SJSA1 (cell line): ENCODE data around the gene SH3TC1. TPM values are rescaled to one million over a fixed set of nuclear protein-coding genes. Genes with fewer than 3 reads are reported as not detected.

Experiments
- DNase-seq, 2 experiments: peaks; one replicate each; pipeline ENCODE4 v3.0.0-alpha.2; 2015 to 2020; ENCODE audit warnings: low spot score in 2 of 2, low read depth in 1 of 2
- H3K27ac ChIP-seq: fragments of 250-450 bp; sonication (Bioruptor Pico); 2 replicates; pipeline ENCODE4 v1.5.1; 2020; ENCODE audit warnings: mild to moderate bottlenecking, moderate library complexity
- H3K27me3 ChIP-seq: fragments of 250-450 bp; sonication (Bioruptor Pico); replicated peaks from 2 replicates; pipeline ENCODE4 v1.5.1; 2020; ENCODE audit warnings: mild to moderate bottlenecking, moderate library complexity
- H3K36me3 ChIP-seq: fragments of 250-450 bp; sonication (Bioruptor Pico); 2 replicates; pipeline ENCODE4 v1.5.1; 2020; ENCODE audit warnings: mild to moderate bottlenecking
- H3K4me1 ChIP-seq: fragments of 250-450 bp; sonication (Bioruptor Pico); replicated peaks from 2 replicates; pipeline ENCODE4 v1.6.1; 2021; ENCODE audit warnings: mild to moderate bottlenecking
- H3K4me3 ChIP-seq: fragments of 250-450 bp; sonication (Bioruptor Pico); 2 replicates; pipeline ENCODE4 v1.5.1; 2020; ENCODE audit warnings: mild to moderate bottlenecking
- H3K9me3 ChIP-seq: fragments of 250-450 bp; sonication (Bioruptor Pico); replicated peaks from 2 replicates; pipeline ENCODE4 v1.5.1; 2020; ENCODE audit warnings: mild to moderate bottlenecking
- total RNA-seq: library from RNA; depleted of rRNA; stranded (reverse); fragments of >200 nt; shearing (Covaris generic); gene quantifications from 2 replicates; pipeline ENCODE4 v1.2.3, GENCODE V29; 2014; rRNA removed

The SH3TC1 gene
- 1.4 and 4.3 TPM in 2 replicates for total RNA-seq

DNA sequence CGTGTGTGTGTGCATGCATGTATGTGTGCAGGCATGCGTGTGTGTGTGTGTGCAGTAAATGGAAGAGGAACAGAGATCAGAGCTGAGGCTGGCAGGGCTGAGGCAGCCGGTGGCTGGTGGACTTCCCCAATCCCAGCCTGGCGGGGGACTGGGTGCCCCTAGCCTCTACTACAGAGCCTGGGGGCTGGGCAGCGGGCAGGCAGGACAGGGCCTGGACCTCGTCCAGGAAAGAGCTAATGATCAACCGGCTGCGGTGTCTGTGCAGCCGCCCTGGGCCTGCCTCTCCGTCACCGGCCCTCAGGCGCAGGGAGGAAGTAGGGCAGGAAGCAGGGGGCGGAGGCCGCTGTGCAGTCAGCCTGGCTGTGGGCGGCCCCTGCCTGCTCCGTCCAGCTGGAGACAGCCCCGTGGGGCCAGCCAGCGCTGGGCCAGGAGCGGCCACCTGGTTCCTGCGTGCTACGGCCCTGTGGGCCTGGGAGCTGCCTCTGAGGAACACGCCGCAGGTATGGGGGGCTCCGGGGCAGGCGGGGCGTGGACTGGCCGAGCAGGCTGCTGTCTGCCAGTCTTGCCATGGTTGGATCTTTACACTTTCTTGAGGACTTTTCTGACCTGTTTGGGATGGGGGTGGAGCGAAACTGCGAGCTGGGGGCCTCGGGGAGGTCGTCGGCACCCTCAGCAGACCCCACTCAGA, at the start of gene SH3TC1:
Gene SH3TC1, plus strand, starts transcription at position 385 of the 688 bp plus-strand sequence. CDS start 5,905 bp downstream, outside the sequence.
- Histone ChIP-seq H3K4me1 (peaks cover 18% of the 10 kb centered on the region), H3K36me3 (no peaks in the 10 kb centered on the region), H3K9me3 (no peaks in the 10 kb centered on the region), H3K4me3 (peak within 1 kb of the TSS; percentile 31), H3K27ac (no peak within 1 kb of the TSS), H3K27me3 (no peaks in the 10 kb centered on the region)
- DNase-seq = peak; percentile 67 to 83

DNA sequence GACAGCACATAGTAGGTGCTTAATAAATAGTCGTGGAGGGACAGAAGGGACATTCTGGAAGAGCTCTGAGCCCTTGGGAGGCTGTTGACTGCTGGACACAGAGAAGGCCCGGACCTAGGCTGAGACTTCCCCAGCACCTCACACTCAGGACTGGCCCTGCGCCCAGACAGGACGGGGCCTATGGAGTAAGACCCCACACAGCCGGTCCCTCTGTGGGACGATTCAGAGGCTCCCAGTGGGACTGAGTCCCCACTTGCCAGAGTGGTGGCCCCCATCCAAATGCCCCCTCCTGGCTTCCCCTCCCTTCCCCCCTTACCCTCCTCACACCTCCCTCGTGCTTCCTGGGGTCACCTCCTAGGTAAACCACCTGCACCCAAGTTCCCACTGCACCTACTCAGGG, 49.4 kb upstream of the SH3TC1 start:
- H3K27ac ChIP-seq = no peak overlapping the region
- H3K27me3 ChIP-seq = peaks cover 68% of the 10 kb centered on the region
- H3K4me1 ChIP-seq = no peaks in the 10 kb centered on the region
- no peak for DNase-seq
- no peaks in the 10 kb centered on the region for H3K9me3 ChIP-seq
- no peaks in the 10 kb centered on the region for H3K36me3 ChIP-seq
- H3K4me3 ChIP-seq = no peak overlapping the region

DNA sequence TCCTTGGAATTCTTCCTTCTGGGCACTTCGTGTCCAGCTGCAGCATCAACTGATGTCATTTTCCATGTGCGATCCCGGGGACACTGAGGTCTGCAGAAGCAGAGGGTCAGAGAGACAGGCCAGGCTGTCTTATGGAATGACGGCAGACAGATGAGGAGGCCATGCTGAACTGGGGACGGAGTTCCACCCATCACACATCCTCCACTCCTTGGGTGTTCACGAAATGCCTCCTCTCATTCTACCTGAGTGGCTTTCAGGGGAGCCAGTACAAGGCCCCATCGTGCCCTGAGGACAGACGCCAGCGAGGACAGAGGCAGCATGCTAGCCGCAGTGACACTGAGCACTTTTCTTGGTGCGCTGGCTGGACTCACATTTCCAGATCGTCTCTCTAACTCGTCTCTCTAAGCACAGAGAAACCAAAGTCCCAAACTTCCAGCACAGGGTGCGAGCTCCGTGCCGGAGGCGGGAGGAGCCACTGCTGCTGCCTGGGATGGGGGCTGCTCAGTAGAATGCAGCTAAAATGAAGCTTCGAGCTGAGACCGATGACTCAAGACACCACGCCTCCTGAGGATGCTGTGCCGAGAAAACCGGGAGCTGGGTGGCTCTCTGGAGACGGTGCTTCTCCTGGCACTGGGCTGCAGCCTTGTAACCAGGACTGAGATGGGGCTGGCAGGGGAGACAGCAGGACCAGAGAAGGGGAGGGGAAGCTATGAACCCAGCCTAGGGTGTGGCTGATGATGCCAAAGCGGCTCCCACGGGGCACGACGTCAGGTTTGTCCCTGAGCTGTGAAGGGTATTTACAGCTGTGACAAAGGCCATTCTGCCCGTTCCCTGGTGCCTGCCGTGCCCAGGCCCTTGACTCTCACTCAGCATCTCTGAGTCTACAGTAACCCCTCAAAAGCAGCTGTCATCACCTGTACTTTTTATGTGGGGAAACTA, 48.7 kb upstream of the SH3TC1 start:
- Histone ChIP-seq H3K36me3 (no peaks in the 10 kb centered on the region), H3K27ac (no peak overlapping the region), H3K4me3 (no peak overlapping the region), H3K9me3 (no peaks in the 10 kb centered on the region), H3K4me1 (no peaks in the 10 kb centered on the region), H3K27me3 (peaks cover 68% of the 10 kb centered on the region)
- DNase-seq = no peak

DNA sequence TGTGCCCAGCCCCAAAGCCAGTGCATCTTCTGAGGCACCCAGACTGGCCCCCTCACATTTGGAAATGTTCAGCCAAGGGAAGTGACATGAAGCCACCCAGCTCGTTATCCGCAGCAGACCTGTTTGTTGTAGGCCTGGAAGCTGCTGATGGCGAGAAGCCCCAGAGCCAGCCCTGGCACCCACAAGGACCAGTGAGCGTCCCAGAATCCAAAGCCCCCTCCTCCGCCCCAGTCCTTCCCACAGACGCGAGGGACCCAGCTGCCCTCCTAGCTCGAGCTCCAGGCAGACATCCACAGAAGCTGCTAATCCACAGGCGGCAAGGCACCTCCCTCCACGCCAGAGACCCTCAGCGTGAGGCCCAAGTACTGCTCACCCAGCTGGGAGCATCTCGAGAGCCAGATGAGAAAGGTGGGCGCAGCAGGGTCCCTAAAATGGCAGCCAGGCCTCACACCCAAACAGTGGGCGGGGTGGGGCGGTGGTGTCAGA, 47.9 kb upstream of the SH3TC1 start:
- no peaks in the 10 kb centered on the region for H3K36me3 ChIP-seq
- DNase-seq = no peak
- no peak overlapping the region for H3K27ac ChIP-seq
- H3K9me3 ChIP-seq = no peaks in the 10 kb centered on the region
- no peaks in the 10 kb centered on the region for H3K4me1 ChIP-seq
- H3K27me3 ChIP-seq = peaks cover 64% of the 10 kb centered on the region
- no peak overlapping the region for H3K4me3 ChIP-seq

DNA sequence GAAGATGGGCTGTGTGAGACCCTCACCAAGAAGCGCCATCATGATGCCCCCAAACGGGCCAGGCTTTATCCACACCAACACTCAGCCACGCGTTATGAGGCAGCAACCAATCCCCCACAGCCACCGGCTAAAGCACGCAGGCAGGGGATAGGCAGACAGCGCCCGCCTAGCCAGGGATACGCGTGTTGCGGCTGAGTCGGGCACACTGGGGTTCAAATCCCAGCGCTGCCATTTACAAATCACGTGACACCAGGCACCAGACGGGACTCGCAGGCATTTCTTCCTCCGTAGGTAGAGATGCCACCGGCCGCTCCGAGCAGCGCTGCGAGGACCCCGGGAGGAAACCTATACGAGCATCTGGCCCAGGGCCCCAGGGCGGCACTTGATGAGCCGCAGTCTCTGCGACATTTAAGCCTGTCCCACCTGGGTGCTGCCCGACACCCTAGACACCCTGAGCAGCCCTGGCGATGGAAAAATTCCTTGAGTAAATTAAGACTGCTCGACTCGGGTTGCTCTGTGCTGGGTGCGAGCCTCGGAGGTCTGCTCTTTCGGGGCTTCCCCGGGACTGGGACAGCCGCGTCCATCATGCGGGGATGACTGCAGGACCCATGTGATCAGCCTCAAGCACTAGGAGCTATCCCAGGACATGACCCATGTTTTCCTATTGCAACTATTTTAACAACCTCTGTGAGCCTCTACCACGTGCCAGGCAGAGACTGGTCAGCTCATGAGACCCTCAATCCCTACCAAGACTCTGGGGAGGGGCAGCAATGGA, 46.8 kb upstream of the SH3TC1 start:
- no peak for DNase-seq
- Histone ChIP-seq H3K4me3 (no peak overlapping the region), H3K4me1 (no peaks in the 10 kb centered on the region), H3K27ac (no peak overlapping the region), H3K27me3 (peaks cover 62% of the 10 kb centered on the region), H3K9me3 (no peaks in the 10 kb centered on the region), H3K36me3 (no peaks in the 10 kb centered on the region)

DNA sequence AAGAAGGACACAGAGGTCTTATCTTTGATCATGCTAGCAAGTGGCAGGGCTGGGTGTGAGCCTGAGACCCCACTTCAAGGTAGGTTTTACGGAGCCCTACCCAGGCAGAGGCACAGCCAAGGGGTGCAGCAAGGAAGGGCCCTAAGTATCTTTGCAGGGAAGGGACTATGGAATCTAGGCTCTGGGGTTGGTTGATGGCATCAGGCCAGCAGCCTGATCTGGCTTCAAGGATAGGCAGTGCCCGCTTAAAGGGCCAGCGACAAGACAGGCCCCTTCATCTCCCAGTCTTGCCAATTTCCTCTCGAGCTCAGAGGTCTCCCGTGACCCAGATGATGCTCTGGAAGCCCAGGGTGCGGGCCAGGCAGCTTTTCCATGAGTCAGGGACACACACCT, 46.2 kb upstream of the SH3TC1 start:
- H3K4me3 ChIP-seq = no peak overlapping the region
- H3K27me3 ChIP-seq = peaks cover 65% of the 10 kb centered on the region
- H3K4me1 ChIP-seq = peaks cover under 1% of the 10 kb centered on the region; the same call in 1 of the 2 replicates
- no peaks in the 10 kb centered on the region for H3K9me3 ChIP-seq
- H3K27ac ChIP-seq = no peak overlapping the region
- no peak for DNase-seq
- H3K36me3 ChIP-seq = no peaks in the 10 kb centered on the region

DNA sequence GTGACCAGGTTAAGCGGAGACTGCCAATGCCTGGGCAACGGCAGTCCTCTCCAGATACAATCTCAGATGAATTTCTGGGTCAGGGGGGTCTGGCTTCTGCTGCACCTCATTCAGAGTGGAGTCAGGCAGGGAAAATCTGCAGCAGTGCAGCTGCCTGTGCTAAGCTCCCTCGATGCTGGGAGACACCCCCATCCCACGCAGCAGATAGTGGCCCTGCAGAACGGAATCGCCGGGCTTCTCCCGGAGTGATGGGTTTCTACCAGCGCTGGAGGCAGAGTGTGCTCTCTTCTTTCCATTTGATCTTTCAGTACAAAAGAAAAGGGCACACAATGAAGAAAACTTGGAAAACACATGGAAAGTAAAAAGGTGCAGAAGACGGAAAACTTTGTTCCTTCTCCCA, 45.6 kb upstream of the SH3TC1 start:
- H3K9me3 ChIP-seq = peaks cover 4% of the 10 kb centered on the region; the same call in 1 of the 2 replicates
- H3K27me3 ChIP-seq = peaks cover 67% of the 10 kb centered on the region
- no peak overlapping the region for H3K4me3 ChIP-seq
- H3K36me3 ChIP-seq = no peaks in the 10 kb centered on the region
- DNase-seq = no peak
- no peak overlapping the region for H3K27ac ChIP-seq
- peaks cover 6% of the 10 kb centered on the region for H3K4me1 ChIP-seq

DNA sequence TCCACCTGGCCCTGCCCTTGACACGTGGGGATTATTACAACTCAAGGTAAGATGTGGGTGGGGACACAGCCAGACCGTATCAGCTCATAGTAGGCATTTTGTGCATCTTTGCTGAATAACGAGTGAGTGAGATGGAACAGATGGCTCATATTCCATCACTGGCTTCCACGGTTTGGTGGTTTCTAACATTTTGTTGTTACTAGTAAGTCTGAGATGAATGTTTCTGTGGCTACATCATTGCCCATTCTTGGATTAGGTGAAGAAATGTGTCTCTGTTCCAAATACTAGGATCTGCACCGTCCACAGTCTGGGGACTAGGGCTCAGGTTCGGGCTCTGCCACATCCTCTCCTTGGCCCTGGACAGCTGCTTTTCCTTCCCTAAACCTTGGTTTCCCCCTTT, 44.0 kb upstream of the SH3TC1 start:
- DNase-seq = no peak
- Histone ChIP-seq H3K4me3 (no peak overlapping the region), H3K27me3 (peaks cover 66% of the 10 kb centered on the region), H3K9me3 (peaks cover 5% of the 10 kb centered on the region; the same call in 1 of the 2 replicates), H3K36me3 (no peaks in the 10 kb centered on the region), H3K27ac (no peak overlapping the region), H3K4me1 (peaks cover 16% of the 10 kb centered on the region)

DNA sequence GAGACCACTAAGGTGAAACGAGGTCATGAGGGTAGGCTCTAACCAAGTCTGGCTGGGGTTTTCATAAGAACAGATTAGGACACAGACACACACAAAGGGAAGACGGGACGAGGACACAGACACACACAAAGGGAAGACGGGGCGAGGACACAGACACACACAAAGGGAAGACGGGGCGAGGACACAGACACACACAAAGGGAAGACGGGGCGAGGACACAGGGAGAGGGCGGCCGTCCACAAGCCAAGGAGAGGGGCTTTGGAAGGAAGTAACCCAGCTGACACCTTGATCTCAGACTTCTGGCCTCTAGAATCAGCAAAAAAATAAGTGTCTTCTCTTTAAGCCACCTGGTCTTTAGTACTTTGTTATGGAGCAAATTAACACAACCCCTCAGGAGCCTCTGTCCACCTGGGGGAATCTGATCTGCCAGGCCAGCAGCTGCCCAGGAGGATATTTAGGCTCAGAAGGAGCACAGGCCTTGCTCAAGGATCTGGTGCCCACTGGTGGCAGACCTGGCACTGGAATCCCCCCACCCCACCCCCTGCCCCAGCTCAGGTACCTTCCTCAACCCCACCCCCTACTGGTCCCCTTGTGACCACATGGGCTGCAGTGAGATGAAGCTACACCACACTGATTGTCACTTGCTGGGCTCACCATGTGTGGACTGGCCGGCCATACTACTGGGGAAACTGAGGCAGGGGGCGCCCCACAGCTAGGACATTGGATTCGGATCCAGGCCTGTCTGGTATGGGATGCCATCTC, 43.2 kb upstream of the SH3TC1 start:
- H3K27ac ChIP-seq = no peak overlapping the region
- H3K9me3 ChIP-seq = peaks cover 5% of the 10 kb centered on the region; the same call in 1 of the 2 replicates
- H3K27me3 ChIP-seq = peaks cover 58% of the 10 kb centered on the region
- H3K4me3 ChIP-seq = no peak overlapping the region
- H3K36me3 ChIP-seq = no peaks in the 10 kb centered on the region
- no peak for DNase-seq
- peaks cover 16% of the 10 kb centered on the region for H3K4me1 ChIP-seq

DNA sequence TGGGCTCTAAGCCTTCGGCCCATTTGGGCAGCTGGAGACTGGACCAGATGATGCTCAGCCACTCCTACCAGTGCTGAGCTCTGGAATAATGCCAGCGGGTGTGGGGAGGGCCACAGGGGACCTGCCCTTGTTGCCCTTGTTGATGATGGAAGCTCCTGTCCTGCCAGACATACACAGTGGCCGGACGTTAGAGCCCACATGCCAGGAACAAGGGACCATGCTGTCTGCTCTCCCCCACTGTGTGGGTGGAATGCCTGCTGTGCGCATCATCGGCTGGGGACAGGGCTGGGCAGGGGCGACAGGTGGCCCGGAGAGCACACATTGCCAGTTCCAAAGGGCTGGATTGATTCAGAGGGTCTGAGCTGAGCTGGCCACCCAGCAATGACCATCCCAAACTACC, 42.5 kb upstream of the SH3TC1 start:
- Histone ChIP-seq H3K36me3 (no peaks in the 10 kb centered on the region), H3K27me3 (peaks cover 55% of the 10 kb centered on the region), H3K4me3 (no peak overlapping the region), H3K27ac (no peak overlapping the region), H3K9me3 (peaks cover 5% of the 10 kb centered on the region; the same call in 1 of the 2 replicates), H3K4me1 (peaks cover 16% of the 10 kb centered on the region)
- DNase-seq = no peak

DNA sequence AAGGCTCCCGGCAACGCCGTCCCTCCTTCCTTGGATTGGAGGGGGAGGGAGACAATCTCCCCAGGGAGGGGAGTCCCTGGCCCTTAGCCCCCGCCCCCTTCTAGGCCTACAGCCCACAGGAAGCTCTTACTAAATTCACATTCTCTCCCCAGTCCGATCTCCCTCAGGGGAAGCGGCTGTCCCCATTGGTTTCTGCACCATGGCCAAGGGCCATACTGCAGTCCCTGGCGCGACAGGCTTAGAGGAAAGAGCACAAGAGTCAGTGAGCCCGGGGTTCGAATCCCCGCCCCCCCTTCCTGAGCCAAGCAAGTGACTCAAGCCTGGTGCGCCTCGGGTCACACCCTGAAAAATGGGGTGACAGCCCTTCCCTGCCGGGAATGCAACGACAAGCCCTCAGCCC, 41.6 kb upstream of the SH3TC1 start:
- Histone ChIP-seq H3K27me3 (peaks cover 52% of the 10 kb centered on the region), H3K9me3 (peaks cover 5% of the 10 kb centered on the region; the same call in 1 of the 2 replicates), H3K4me3 (no peak overlapping the region), H3K27ac (no peak overlapping the region), H3K36me3 (no peaks in the 10 kb centered on the region), H3K4me1 (peaks cover 16% of the 10 kb centered on the region)
- DNase-seq = no peak

DNA sequence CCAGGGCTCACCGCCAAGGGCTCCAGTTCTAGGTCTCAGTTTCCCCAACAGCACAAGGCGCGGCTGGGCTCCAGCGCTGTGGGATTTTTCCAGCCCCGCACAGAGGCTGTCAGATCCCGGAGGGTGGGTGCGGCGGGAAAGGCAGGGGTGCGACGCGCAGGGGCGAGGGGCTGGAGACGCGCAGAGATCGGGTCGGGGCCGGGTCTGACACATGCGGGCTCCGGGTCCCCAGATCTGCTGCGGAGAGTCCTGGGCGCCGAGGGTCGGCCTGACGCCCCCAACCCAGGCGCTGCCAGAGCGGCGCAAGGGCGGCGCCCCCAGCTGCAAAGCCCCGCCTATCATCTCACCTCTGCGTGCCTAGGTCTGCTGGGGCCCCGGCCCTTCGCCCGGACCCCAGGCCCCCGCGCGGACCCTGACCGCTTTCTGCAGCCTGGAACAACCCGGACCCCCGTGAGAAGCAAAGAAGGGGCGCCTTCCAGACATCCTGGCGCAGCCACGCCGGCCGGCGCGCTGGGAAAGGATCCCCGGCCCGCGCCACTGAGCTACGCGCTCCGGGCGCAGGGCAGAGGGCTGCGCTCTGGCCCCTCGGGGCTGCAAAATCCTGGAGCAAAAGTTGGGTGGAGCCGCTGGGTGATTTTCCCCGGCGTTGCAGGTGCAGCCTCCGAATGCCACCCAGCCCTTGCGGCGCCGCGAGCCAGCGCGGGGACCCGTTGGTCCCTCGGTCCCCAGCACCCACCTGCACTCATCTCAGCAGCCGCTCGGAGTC, 41.0 kb upstream of the SH3TC1 start:
- Histone ChIP-seq H3K4me1 (peaks cover 16% of the 10 kb centered on the region), H3K27ac (no peak overlapping the region), H3K36me3 (no peaks in the 10 kb centered on the region), H3K27me3 (peaks cover 46% of the 10 kb centered on the region), H3K4me3 (peak overlapping the region; percentile 51), H3K9me3 (peaks cover 5% of the 10 kb centered on the region; the same call in 1 of the 2 replicates)
- DNase-seq = no peak
